Small intestine (tissue), 7 donors: ENCODE measurements around the gene ZDHHC1. TPM values are rescaled to one million over a fixed set of nuclear protein-coding genes. Genes with fewer than 3 reads are reported as not detected.

Experiments used
- DNase-seq, 2 donors: peaks; one replicate each; pipeline versions ENCODE4 v3.0.0 to v3.0.0-alpha.2; 2013
- FAIRE-seq: peaks from 2 replicates; lab custom pipeline; 2012; peaks lifted over from hg19 to GRCh38; lab: Jason Lieb, UNC
- H3K27ac ChIP-seq, 3 donors: one replicate each; pipeline ENCODE4 v1.5.1; 2013; ENCODE audit warnings: low read length in 2 of 3, mild to moderate bottlenecking in 2 of 3, control low read depth in 1 of 3, inconsistent platforms in 1 of 3, low read depth in 1 of 3, moderate library complexity in 1 of 3
- H3K27me3 ChIP-seq, 3 donors: one replicate each; pipeline ENCODE4 v1.6.1; 2013; ENCODE audit warnings: low read length in 3 of 3, inconsistent platforms in 1 of 3; ENCODE audit not compliant: control insufficient read depth in 3 of 3, insufficient read depth in 3 of 3
- H3K36me3 ChIP-seq, 3 donors: one replicate each; pipeline ENCODE4 v1.6.1; 2013; ENCODE audit warnings: low read length in 3 of 3, inconsistent platforms in 1 of 3, low read depth in 1 of 3, mild to moderate bottlenecking in 1 of 3, moderate library complexity in 1 of 3; ENCODE audit not compliant: control insufficient read depth in 3 of 3, insufficient read depth in 2 of 3
- H3K4me1 ChIP-seq, 3 donors: one replicate each; pipeline ENCODE4 v1.6.1; 2013; ENCODE audit warnings: low read length in 2 of 3, inconsistent platforms in 1 of 3, low read depth in 1 of 3, mild to moderate bottlenecking in 1 of 3, moderate library complexity in 1 of 3; ENCODE audit not compliant: control insufficient read depth in 3 of 3, insufficient read depth in 2 of 3
- H3K4me3 ChIP-seq, 3 donors: one replicate each; pipeline ENCODE4 v1.5.1; 2013; ENCODE audit warnings: low read length in 3 of 3, control low read depth in 1 of 3, inconsistent platforms in 1 of 3, low read depth in 1 of 3, mild to moderate bottlenecking in 1 of 3, moderate library complexity in 1 of 3
- H3K9me3 ChIP-seq, 2 donors: one replicate each; pipeline ENCODE4 v1.6.1; 2013; ENCODE audit warnings: low read depth in 1 of 2, low read length in 1 of 2; ENCODE audit not compliant: control insufficient read depth in 2 of 2, insufficient read depth in 1 of 2
- WGBS, 3 donors: extraction: QIAGEN DNeasy Blood & Tissue Kit; methylation state at CpG; one replicate each; pipeline ENCODE4 v1.1.7; 2013; 5-methylcytosine and 5-hydroxymethylcytosine counted together
- polyA plus RNA-seq, 4 donors: library from polyadenylated mRNA; stranded (reverse) in 3 of 4; unstranded in 1 of 4; fragments of 200-250 nt in 3 of 4; fragments of 120-200 nt in 1 of 4; gene quantifications; one replicate each; pipeline versions ENCODE4 v1.2.1 to v1.2.3, GENCODE V29; 2013
- donor health status: healthy with polysubstance abuse.
- donor health status: control.
- donor health status: control.
- donor health status: Bipolar disorder and iron deficiency.
- donor health status: healthy.

Gene ZDHHC1
- polyA plus RNA-seq, 4 donors: 1.9 to 5.3 (median 5.2) TPM; not detected in 1

- Histone ChIP-seq H3K27ac (peak overlapping the region; percentile 14 to 91 (median 75)), H3K36me3 (peaks cover 14 to 99% (median 15%) of the 10 kb centered on the region in 3 donors), H3K4me3 (no peak overlapping the region), H3K4me1 (peaks cover 0 to 14% (median 11%) of the 10 kb centered on the region in 3 donors), H3K27me3 (no peaks in the 10 kb centered on the region), H3K9me3 (no peaks in the 10 kb centered on the region)
- 14 to 60% (median 39%) methylated on average over 17 of the region's 17 CpGs for WGBS, 3 donors
- no peak for FAIRE-seq
- DNase-seq: peak in 1 of 2 donors; percentile 95
Measured at GRCh38 chr16:67441271-67441753, 25.0 kb upstream of the ZDHHC1 start.

GRCh38 chr16:67438824-67439393, 22.6 kb upstream of the ZDHHC1 start:
- 93 to 96% (median 96%) methylated on average over 19 of the region's 19 CpGs for WGBS, 3 donors
- no peak for FAIRE-seq
- DNase-seq: no peak
- H3K9me3 ChIP-seq: no peaks in the 10 kb centered on the region
- no peak overlapping the region for H3K4me3 ChIP-seq
- peaks cover 13 to 89% (median 18%) of the 10 kb centered on the region in 3 donors for H3K36me3 ChIP-seq
- H3K4me1 ChIP-seq: peaks cover 0 to 6% (median 0%) of the 10 kb centered on the region in 3 donors
- no peak overlapping the region for H3K27ac ChIP-seq
- no peaks in the 10 kb centered on the region for H3K27me3 ChIP-seq

- DNase-seq (no peak), FAIRE-seq (no peak)
- H3K27ac ChIP-seq: no peak overlapping the region
- no peaks in the 10 kb centered on the region for H3K9me3 ChIP-seq
- H3K4me3 ChIP-seq: no peak overlapping the region
- H3K36me3 ChIP-seq: peaks cover 13 to 84% (median 18%) of the 10 kb centered on the region in 3 donors
- peaks cover 0 to 6% (median 0%) of the 10 kb centered on the region in 3 donors for H3K4me1 ChIP-seq
- 92 to 95% (median 93%) methylated on average over 20 of the region's 20 CpGs for WGBS, 3 donors
- no peaks in the 10 kb centered on the region for H3K27me3 ChIP-seq
Measured at GRCh38 chr16:67438098-67438791, 22.0 kb upstream of the ZDHHC1 start.

GRCh38 chr16:67437513-67437912, 21.2 kb upstream of the ZDHHC1 start:
- DNase-seq (no peak), FAIRE-seq (no peak)
- Histone ChIP-seq H3K9me3 (no peaks in the 10 kb centered on the region), H3K4me3 (no peak overlapping the region), H3K27me3 (no peaks in the 10 kb centered on the region), H3K36me3 (peaks cover 13 to 82% (median 18%) of the 10 kb centered on the region in 3 donors), H3K27ac (no peak overlapping the region), H3K4me1 (peaks cover 0 to 5% (median 0%) of the 10 kb centered on the region in 3 donors)
- WGBS, 3 donors: 69 to 86% (median 77%) methylated on average over 4 of the region's 4 CpGs

- Histone ChIP-seq H3K4me1 (peaks cover 0 to 4% (median under 1%) of the 10 kb centered on the region in 3 donors), H3K36me3 (peaks cover 13 to 74% (median 18%) of the 10 kb centered on the region in 3 donors), H3K4me3 (no peak overlapping the region), H3K9me3 (no peaks in the 10 kb centered on the region), H3K27ac (no peak overlapping the region), H3K27me3 (peaks cover 0 to 3% (median 0%) of the 10 kb centered on the region in 3 donors)
- 94 to 96% (median 95%) methylated on average over 23 of the region's 23 CpGs for WGBS, 3 donors
- no peak for FAIRE-seq
- no peak for DNase-seq
Measured at GRCh38 chr16:67436640-67437193, 20.4 kb upstream of the ZDHHC1 start.

GRCh38 chr16:67435758-67436164, 19.5 kb upstream of the ZDHHC1 start:
- Histone ChIP-seq H3K4me3 (no peak overlapping the region), H3K27me3 (peaks cover 0 to 7% (median 0%) of the 10 kb centered on the region in 3 donors), H3K4me1 (peaks cover 0 to 7% (median 0%) of the 10 kb centered on the region in 3 donors), H3K36me3 (peaks cover 13 to 64% (median 18%) of the 10 kb centered on the region in 3 donors), H3K27ac (peak overlapping the region in 1 of 3 donors; percentile 36), H3K9me3 (no peaks in the 10 kb centered on the region)
- DNase-seq: no peak
- FAIRE-seq: no peak
- whole genome bisulfite sequencing, 3 donors: 92 to 97% (median 96%) methylated on average over 16 of the region's 16 CpGs

- FAIRE-seq (no peak), DNase-seq (no peak)
- peak overlapping the region in 1 of 3 donors; percentile 83 for H3K4me3 ChIP-seq
- 68 to 82% (median 76%) methylated on average over 5 of the region's 5 CpGs for WGBS, 3 donors
- H3K9me3 ChIP-seq: no peaks in the 10 kb centered on the region
- H3K27ac ChIP-seq: peak overlapping the region in 2 of 3 donors; percentile 50 to 95
- H3K4me1 ChIP-seq: peaks cover 0 to 22% (median 4%) of the 10 kb centered on the region in 3 donors
- H3K27me3 ChIP-seq: peaks cover 0 to 28% (median 0%) of the 10 kb centered on the region in 3 donors
- peaks cover 5 to 40% (median 7%) of the 10 kb centered on the region in 3 donors for H3K36me3 ChIP-seq
Measured at GRCh38 chr16:67433131-67433719, 16.9 kb upstream of the ZDHHC1 start.

- Histone ChIP-seq H3K9me3 (no peaks in the 10 kb centered on the region), H3K4me3 (peak overlapping the region in 2 of 3 donors; percentile 54 to 83), H3K27ac (peak overlapping the region in 2 of 3 donors; percentile 50 to 95), H3K4me1 (peaks cover 0 to 25% (median 4%) of the 10 kb centered on the region in 3 donors), H3K27me3 (peaks cover 0 to 31% (median 0%) of the 10 kb centered on the region in 3 donors), H3K36me3 (peaks cover 3 to 33% (median 5%) of the 10 kb centered on the region in 3 donors)
- FAIRE-seq: no peak
- WGBS, 3 donors: 37 to 56% (median 46%) methylated on average over 5 of the region's 5 CpGs
- DNase-seq: no peak
Measured at GRCh38 chr16:67432506-67432890, 16.2 kb upstream of the ZDHHC1 start.
